GM18517 (cell line): Measurements from ENCODE around the gene ANKRD33B.
A peak's percentile ranks its signal among the peaks of the same experiment; 100 is the strongest.
"Not testable (repeated sequence)": the region's sequence is repeated elsewhere in the genome, so short reads cannot be mapped to it uniquely, and the experiment has no call there.

Experiments
- ATAC-seq: cut with Tn5 transposase; IDR thresholded peaks from one replicate; pipeline ENCODE4 v1.9.1; 2021; ENCODE audit warnings: mild to moderate bottlenecking, moderate library complexity; ENCODE audit not compliant: unreplicated experiment

The ANKRD33B gene

DNA sequence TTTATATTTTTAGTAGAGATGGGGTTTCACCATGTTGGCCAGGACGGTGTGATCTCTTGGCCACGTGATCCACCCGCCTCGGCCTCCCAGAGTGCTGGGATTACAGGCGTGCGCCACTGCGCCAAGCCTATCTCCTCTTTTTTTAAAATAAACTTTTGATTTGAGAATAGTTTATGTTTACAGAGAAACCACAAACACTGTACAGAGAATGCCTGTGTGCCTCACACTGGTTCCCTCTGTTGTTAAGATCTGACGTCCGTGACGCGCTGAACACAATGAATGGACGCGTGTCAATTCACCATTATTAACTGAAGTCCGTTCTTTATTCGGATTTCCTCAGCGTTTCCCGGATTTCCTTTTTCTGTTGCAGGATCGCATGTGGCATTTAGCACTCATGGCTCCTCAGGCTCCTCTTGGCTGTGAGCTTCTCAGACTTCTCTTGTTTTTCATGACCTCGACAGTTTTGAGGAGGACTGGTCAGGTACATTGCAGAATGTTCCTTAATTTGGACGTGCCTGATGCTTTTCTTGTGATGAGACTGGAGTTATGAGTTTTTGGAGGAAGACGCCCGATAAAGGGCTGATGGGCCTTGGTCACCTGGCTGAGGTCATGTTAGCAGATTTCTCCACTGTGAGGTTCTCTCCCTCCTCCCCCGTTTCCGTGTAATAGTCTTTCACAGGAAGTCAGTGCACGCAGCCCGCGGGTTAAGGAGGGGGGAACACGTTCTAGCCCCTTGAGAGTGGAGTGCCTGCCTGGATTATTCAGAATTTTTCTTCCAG, 69.6 kb downstream of the ANKRD33B start:
- no peak for ATAC-seq

GRCh38 chr5:10634050-10634449, 70.2 kb downstream of the ANKRD33B start:
- ATAC-seq: no peak

- ATAC-seq: no peak
Observed at GRCh38 chr5:10634562-10634961, 70.7 kb downstream of the ANKRD33B start.

GRCh38 chr5:10635257-10635866, 71.5 kb downstream of the ANKRD33B start:
- peak; percentile 68 for ATAC-seq

- no peak for ATAC-seq
Observed at GRCh38 chr5:10635867-10636350, 72.0 kb downstream of the ANKRD33B start.

GRCh38 chr5:10636363-10637142, 72.7 kb downstream of the ANKRD33B start:
- ATAC-seq: no peak

- no peak for ATAC-seq
Observed at GRCh38 chr5:10637944-10638343, 74.1 kb downstream of the ANKRD33B start.

GRCh38 chr5:10638723-10639122, 74.9 kb downstream of the ANKRD33B start:
- ATAC-seq: not testable (repeated sequence)

GRCh38 chr5:10639846-10640368, 76.0 kb downstream of the ANKRD33B start:
- ATAC-seq: no peak

GRCh38 chr5:10642367-10642766, 78.5 kb downstream of the ANKRD33B start:
- no peak for ATAC-seq

GRCh38 chr5:10644192-10644591, 80.3 kb downstream of the ANKRD33B start:
- no peak for ATAC-seq

GRCh38 chr5:10645146-10645545, 81.3 kb downstream of the ANKRD33B start:
- ATAC-seq: no peak

DNA sequence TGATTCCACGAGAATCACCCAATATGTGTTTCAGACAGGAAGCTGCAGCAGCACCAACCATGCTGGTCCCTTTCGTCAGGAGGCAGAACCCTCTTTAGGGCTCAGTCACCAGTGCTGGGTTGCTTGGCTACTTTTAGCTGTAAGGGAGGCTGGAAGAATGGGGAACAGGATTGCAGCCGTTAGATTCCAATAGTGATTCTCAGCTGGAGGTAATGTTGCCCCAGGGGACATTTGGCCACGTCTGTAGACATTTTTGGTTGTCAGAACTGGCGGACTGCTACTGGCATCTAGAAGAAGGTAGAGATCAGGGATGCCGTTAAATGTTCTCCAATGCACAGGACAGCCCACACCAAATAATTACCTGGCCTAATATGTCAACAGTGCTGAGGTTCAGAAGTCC, 81.8 kb downstream of the ANKRD33B start:
- no peak for ATAC-seq

GRCh38 chr5:10647640-10648039, 83.8 kb downstream of the ANKRD33B start:
- no peak for ATAC-seq

GRCh38 chr5:10648806-10649665, 85.2 kb downstream of the ANKRD33B start:
- no peak for ATAC-seq

- ATAC-seq: no peak
Observed at GRCh38 chr5:10649666-10650380, 86.0 kb downstream of the ANKRD33B start.

GRCh38 chr5:10652151-10652550, 88.3 kb downstream of the ANKRD33B start:
- no peak for ATAC-seq

DNA sequence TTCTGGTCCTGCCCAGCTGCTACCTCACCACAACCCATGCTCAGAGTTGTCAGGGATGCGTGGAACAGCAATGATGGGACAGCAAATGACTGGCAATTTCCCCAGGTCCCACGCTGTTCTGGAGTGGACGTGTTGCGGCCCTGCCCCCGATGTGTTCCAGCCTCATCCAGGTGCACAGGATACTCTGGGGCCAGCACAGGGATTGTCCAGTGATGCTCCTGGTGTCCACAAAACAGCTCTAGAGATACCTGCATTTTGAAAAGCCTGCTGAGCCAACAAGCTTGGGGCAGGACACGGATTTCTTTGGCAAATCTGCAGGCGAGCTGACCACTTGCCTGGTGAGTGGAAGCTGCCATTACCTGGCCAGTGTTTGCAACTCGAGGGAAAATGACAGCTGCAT, 88.7 kb downstream of the ANKRD33B start:
- no peak for ATAC-seq

DNA sequence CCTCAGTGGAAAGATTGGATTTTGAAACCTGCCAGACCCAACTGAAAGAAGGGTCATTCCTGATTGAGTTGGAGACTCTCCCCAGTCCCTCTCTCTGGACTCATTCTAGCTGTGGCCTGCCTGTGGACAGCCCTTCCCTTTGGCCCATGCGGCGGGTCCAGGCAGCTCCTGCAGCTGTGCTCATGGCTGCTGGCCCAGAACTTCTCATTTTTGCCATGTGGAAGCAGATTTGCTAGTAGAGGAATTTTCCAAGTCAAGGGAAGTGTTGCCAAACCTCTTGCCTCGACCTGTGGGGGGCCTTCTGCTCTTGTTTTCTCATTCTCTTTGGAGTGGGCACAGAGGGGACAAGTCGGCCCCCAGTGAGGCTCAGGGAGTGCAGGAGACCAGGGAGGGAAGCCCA, 89.2 kb downstream of the ANKRD33B start:
- no peak for ATAC-seq
